ENCODE results near the gene VAV3. TPM values are rescaled to one million over a fixed set of nuclear protein-coding genes. Genes with fewer than 3 reads are reported as not detected.

VAV3 gene
- polyA plus RNA-seq, 3 donors = 5.4 to 9.2 (median 9.0) TPM

DNA sequence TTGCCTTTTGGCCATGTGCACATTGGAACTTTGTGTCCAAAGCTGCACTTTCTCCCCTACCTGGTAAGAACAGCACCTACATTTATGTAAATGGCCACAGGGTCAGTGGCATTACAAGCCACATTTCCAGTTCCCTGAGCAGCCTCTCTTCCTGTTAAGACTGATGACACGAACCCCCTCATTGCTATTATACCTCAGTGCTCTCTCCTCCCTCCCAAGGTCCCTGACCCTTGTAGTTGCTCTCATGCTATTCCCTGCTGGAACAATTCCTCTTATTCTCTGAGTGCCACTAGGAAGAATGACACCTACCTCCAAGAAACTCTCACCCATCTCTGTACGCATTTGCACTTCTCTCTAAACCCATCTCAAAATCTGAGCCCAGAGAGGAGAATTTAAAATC is 14.9 kb upstream of the VAV3 start:
- Histone ChIP-seq H3K27ac (ENCODE audit: low read depth in 1 of 2, low read length in 2 of 2) (no peak overlapping the region), H3K4me2 (replicated peaks; ENCODE audit: extremely low read depth, low read length, poor library complexity, severe bottlenecking) (no peak overlapping the region), H3K27me3 (ENCODE audit: control insufficient read depth in 2 of 2, insufficient read depth in 2 of 2, low read length in 2 of 2) (no peaks in the 10 kb centered on the region), H3K9ac (ENCODE audit: insufficient read depth, low read length, poor library complexity, severe bottlenecking) (no peak overlapping the region), H2AFZ (ENCODE audit: insufficient read depth, low read depth, low read length, poor library complexity, severe bottlenecking) (no peak overlapping the region), H3K79me2 (ENCODE audit: insufficient read depth, low read length) (no peaks in the 10 kb centered on the region), H3K4me1 (ENCODE audit: control insufficient read depth in 1 of 2, insufficient read depth in 2 of 2, low read length in 2 of 2) (peaks cover 0 to 2% of the 10 kb centered on the region in 2 donors), H4K20me1 (ENCODE audit: insufficient read depth, low read length) (no peaks in the 10 kb centered on the region), H3K9me3 (replicated peaks in 1 of 2; ENCODE audit: control insufficient read depth in 1 of 2, insufficient read depth in 1 of 2, low read length in 2 of 2) (no peaks in the 10 kb centered on the region), H3K36me3 (replicated peaks in 1 of 2; ENCODE audit: control insufficient read depth in 1 of 2, insufficient read depth in 2 of 2, low read length in 2 of 2) (no peaks in the 10 kb centered on the region), H3K4me3 (replicated peaks in 1 of 3; ENCODE audit: low read depth in 2 of 3, low read length in 3 of 3) (no peak overlapping the region)
- Mint-ChIP-seq H3K36me3 (no peaks in the 10 kb centered on the region), H3K27ac (no peak overlapping the region), H3K27me3 (ENCODE audit: low read depth in 3 of 3) (peaks cover 0 to 2% (median 0%) of the 10 kb centered on the region in 3 donors), H3K4me1 (peaks cover 7% of the 10 kb centered on the region), H3K4me3 (no peak overlapping the region), H3K9me3 (peaks cover 0 to 2% (median 0%) of the 10 kb centered on the region in 7 donors)
- no CpG with 5 or more reads among the region's 2 CpGs for WGBS (ENCODE audit: insufficient coverage)
- TF ChIP-seq, protein P1, sequence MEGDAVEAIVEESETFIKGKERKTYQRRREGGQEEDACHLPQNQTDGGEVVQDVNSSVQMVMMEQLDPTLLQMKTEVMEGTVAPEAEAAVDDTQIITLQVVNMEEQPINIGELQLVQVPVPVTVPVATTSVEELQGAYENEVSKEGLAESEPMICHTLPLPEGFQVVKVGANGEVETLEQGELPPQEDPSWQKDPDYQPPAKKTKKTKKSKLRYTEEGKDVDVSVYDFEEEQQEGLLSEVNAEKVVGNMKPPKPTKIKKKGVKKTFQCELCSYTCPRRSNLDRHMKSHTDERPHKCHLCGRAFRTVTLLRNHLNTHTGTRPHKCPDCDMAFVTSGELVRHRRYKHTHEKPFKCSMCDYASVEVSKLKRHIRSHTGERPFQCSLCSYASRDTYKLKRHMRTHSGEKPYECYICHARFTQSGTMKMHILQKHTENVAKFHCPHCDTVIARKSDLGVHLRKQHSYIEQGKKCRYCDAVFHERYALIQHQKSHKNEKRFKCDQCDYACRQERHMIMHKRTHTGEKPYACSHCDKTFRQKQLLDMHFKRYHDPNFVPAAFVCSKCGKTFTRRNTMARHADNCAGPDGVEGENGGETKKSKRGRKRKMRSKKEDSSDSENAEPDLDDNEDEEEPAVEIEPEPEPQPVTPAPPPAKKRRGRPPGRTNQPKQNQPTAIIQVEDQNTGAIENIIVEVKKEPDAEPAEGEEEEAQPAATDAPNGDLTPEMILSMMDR (IDR thresholded peaks at IDR 0.05) = no peak
- intact Hi-C loops (cut with micrococcal nuclease) = no loop called here
- DNase-seq = no peak

DNA sequence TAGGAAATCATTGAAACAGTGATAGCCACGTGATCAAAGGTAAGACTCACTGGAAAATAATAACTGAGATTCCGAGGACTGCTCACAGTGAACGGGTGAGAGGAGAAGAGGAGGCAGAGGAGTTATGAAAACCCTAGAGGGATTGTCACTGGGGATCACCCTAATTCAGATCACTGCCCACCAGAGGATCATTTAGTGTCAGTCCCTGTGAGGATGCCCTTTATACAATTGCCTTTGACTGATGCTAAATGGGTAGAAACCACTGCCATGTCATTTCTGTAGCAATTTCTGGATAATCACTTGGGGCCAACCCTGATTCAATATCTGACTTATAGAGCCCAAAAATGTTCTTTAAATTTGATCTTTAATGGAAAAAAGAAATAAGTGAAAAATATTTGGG is 14.1 kb upstream of the VAV3 start:
- TF ChIP-seq, protein P1 (IDR thresholded peaks at IDR 0.05) = no peak
- Histone ChIP-seq H3K79me2 (ENCODE audit: insufficient read depth, low read length) (no peaks in the 10 kb centered on the region), H3K27ac (ENCODE audit: low read depth in 1 of 2, low read length in 2 of 2) (no peak overlapping the region), H3K4me3 (replicated peaks in 1 of 3; ENCODE audit: low read depth in 2 of 3, low read length in 3 of 3) (no peak overlapping the region), H3K9me3 (replicated peaks in 1 of 2; ENCODE audit: control insufficient read depth in 1 of 2, insufficient read depth in 1 of 2, low read length in 2 of 2) (no peaks in the 10 kb centered on the region), H3K4me2 (replicated peaks; ENCODE audit: extremely low read depth, low read length, poor library complexity, severe bottlenecking) (no peak overlapping the region), H3K36me3 (replicated peaks in 1 of 2; ENCODE audit: control insufficient read depth in 1 of 2, insufficient read depth in 2 of 2, low read length in 2 of 2) (no peaks in the 10 kb centered on the region), H4K20me1 (ENCODE audit: insufficient read depth, low read length) (no peaks in the 10 kb centered on the region), H2AFZ (ENCODE audit: insufficient read depth, low read depth, low read length, poor library complexity, severe bottlenecking) (no peak overlapping the region), H3K4me1 (ENCODE audit: control insufficient read depth in 1 of 2, insufficient read depth in 2 of 2, low read length in 2 of 2) (no peaks in the 10 kb centered on the region), H3K9ac (ENCODE audit: insufficient read depth, low read length, poor library complexity, severe bottlenecking) (no peak overlapping the region), H3K27me3 (ENCODE audit: control insufficient read depth in 2 of 2, insufficient read depth in 2 of 2, low read length in 2 of 2) (no peaks in the 10 kb centered on the region)
- Mint-ChIP-seq H3K9me3 (peaks cover 0 to 2% (median 0%) of the 10 kb centered on the region in 7 donors), H3K4me3 (no peak overlapping the region), H3K27ac (no peak overlapping the region), H3K36me3 (no peaks in the 10 kb centered on the region), H3K4me1 (peaks cover 3% of the 10 kb centered on the region), H3K27me3 (ENCODE audit: low read depth in 3 of 3) (peaks cover 0 to 2% (median 0%) of the 10 kb centered on the region in 3 donors)
- WGBS (ENCODE audit: insufficient coverage) = 100% methylated on average over 2 of the region's 3 CpGs
- intact Hi-C loops (cut with micrococcal nuclease) = no loop called here
- DNase-seq = no peak

Data from CD14-positive monocyte (primary cell).